HepG2 (cell line): ENCODE results near the gene ISOC2. TPM values are rescaled to one million over a fixed set of nuclear protein-coding genes. Genes with fewer than 3 reads are reported as not detected.
A peak's percentile ranks its signal among the peaks of the same experiment; 100 is the strongest.

Experiments
- ATF3 ChIP-seq: sonication (generic); formaldehyde crosslinking; IDR thresholded peaks from 2 replicates; pipeline ENCODE4 v1.4.0; 2020; ENCODE audit warnings: missing genetic modification reagents
- BRCA1 ChIP-seq: sonication (generic); formaldehyde crosslinking; IDR thresholded peaks from 2 replicates; pipeline ENCODE4 v1.4.0; 2020; ENCODE audit warnings: missing genetic modification reagents
- CSRNP2 ChIP-seq: sonication (generic); formaldehyde crosslinking; conservative IDR thresholded peaks from 2 replicates; pipeline ENCODE4 v1.8.0; 2022; ENCODE audit warnings: low read depth, missing genetic modification reagents
- FOSL1 ChIP-seq: sonication (generic); formaldehyde crosslinking; IDR thresholded peaks from 2 replicates; pipeline ENCODE4 v1.9.0; 2021; ENCODE audit warnings: missing genetic modification reagents, borderline replicate concordance
- FOXA3 ChIP-seq: IDR thresholded peaks from 2 replicates; pipeline ENCODE4 v1.6.1; 2016; ENCODE audit warnings: missing genetic modification reagents, missing compliant biosample characterization
- HIVEP1 ChIP-seq: sonication (generic); formaldehyde crosslinking; IDR thresholded peaks from 2 replicates; pipeline ENCODE4 v1.4.0; 2020; ENCODE audit warnings: mild to moderate bottlenecking, missing genetic modification reagents
- SMAD1 ChIP-seq: sonication (generic); formaldehyde crosslinking; IDR thresholded peaks from 2 replicates; pipeline ENCODE4 v1.4.0; 2020; ENCODE audit warnings: missing genetic modification reagents, low read depth, mild to moderate bottlenecking, borderline replicate concordance
- THAP9 ChIP-seq: sonication (generic); formaldehyde crosslinking; IDR thresholded peaks from 2 replicates; pipeline ENCODE4; 2020; ENCODE audit warnings: missing genetic modification reagents, mild to moderate bottlenecking, borderline replicate concordance
- TMF1 ChIP-seq: sonication (generic); formaldehyde crosslinking; IDR thresholded peaks from 2 replicates; pipeline ENCODE4 v1.8.1; 2022; ENCODE audit warnings: low read depth, missing genetic modification reagents
- ZBTB44 ChIP-seq: sonication (generic); formaldehyde crosslinking; IDR thresholded peaks from 2 replicates; pipeline ENCODE4 v1.4.0; 2020; ENCODE audit warnings: missing genetic modification reagents
- ZBTB46 ChIP-seq: sonication (generic); formaldehyde crosslinking; IDR thresholded peaks from 2 replicates; pipeline ENCODE4 v1.4.0; 2020; ENCODE audit warnings: mild to moderate bottlenecking, missing genetic modification reagents, borderline replicate concordance
- ZC3H4 ChIP-seq: sonication (generic); formaldehyde crosslinking; IDR thresholded peaks from 2 replicates; pipeline ENCODE4 v1.4.0; 2020; ENCODE audit warnings: missing genetic modification reagents, borderline replicate concordance
- ZHX1 ChIP-seq: sonication (generic); formaldehyde crosslinking; IDR thresholded peaks from 2 replicates; pipeline ENCODE4 v1.8.1; 2022; ENCODE audit warnings: low read depth, mild to moderate bottlenecking, missing genetic modification reagents
- ZNF225 ChIP-seq: sonication (generic); formaldehyde crosslinking; IDR thresholded peaks from 2 replicates; pipeline ENCODE4 v1.4.0; 2020; ENCODE audit warnings: mild to moderate bottlenecking, missing genetic modification reagents
- ZNF572 ChIP-seq: sonication (generic); formaldehyde crosslinking; IDR thresholded peaks from 2 replicates; pipeline ENCODE4 v1.5.1; 2020; ENCODE audit warnings: mild to moderate bottlenecking, missing genetic modification reagents
- ZNF720 ChIP-seq: sonication (generic); formaldehyde crosslinking; IDR thresholded peaks from 2 replicates; pipeline ENCODE4 v1.4.0; 2020; ENCODE audit warnings: missing genetic modification reagents
- ZNF782 ChIP-seq: sonication (generic); formaldehyde crosslinking; IDR thresholded peaks from 2 replicates; pipeline ENCODE4 v1.4.0; 2020; ENCODE audit warnings: missing genetic modification reagents, mild to moderate bottlenecking, borderline replicate concordance
- polyA plus RNA-seq, 8 experiments: library from polyadenylated mRNA; depleted of rRNA in 3 of 8; stranded (reverse) in 7 of 8; unstranded in 1 of 8; fragments of >200 nt; fragmentation: Illumina TruSeq in 4 of 8; extraction: Trizol in 4 of 8; gene quantifications; 2 replicates each; pipeline versions ENCODE4 v1.2.1 to v1.2.3, GENCODE V29; 2011 to 2016; ENCODE audit warnings: low read depth in 4 of 8, missing spikeins in 1 of 8, mixed read lengths in 1 of 8; ENCODE audit not compliant: insufficient read depth in 1 of 8
- total RNA-seq, 5 experiments: library from RNA; depleted of rRNA; stranded (reverse); fragments of >200 nt; fragmentation: Illumina TruSeq; extraction: Trizol; gene quantifications; 2 replicates each; pipeline ENCODE4 v1.2.3, GENCODE V29; 2016; ENCODE audit warnings: low read depth in 1 of 5

The ISOC2 gene
- total and polyA plus RNA-seq, 2 of the 13 experiments (the other 11 are each of a cell fraction or from before 2014, with no cell fraction given), result 76.8 to 105 TPM

- TF ChIP-seq FOXA3 (CRISPR knock-in tag), result peak; percentile 56; the same call in 1 of the 2 replicates
- TF ChIP-seq HIVEP1 (CRISPR knock-in tag), result peak; percentile 75; the same call in 1 of the 2 replicates
- no peak for TF ChIP-seq ZBTB44 (CRISPR knock-in tag)
- TF ChIP-seq BRCA1 (CRISPR knock-in tag), result no peak
- TF ChIP-seq ZNF225 (CRISPR knock-in tag), result peak; percentile 91; the same call in 1 of the 2 replicates
- no peak for TF ChIP-seq ZNF572 (CRISPR knock-in tag)
- TF ChIP-seq CSRNP2 (CRISPR knock-in tag), result no peak
- TF ChIP-seq ZC3H4 (CRISPR knock-in tag), result peak; percentile 32; the same call in 1 of the 2 replicates
- TF ChIP-seq ZBTB46, result 0 out of 2 replicates have a peak, but pooled peaks have one; percentile 35
- no peak; the same call in 1 of the 2 replicates for TF ChIP-seq ZNF782
- TF ChIP-seq TMF1 (CRISPR knock-in tag), result peak; percentile 38; the same call in 1 of the 2 replicates
- no peak for TF ChIP-seq ZNF720 (CRISPR knock-in tag)
- 0 out of 2 replicates have a peak, but pooled peaks have one; percentile 28 for TF ChIP-seq ZHX1
- TF ChIP-seq ATF3 (CRISPR knock-in tag), result no peak; the same call in 1 of the 2 replicates
- TF ChIP-seq FOSL1, result no peak
- TF ChIP-seq THAP9 (CRISPR knock-in tag), result peak; percentile 71; the same call in 1 of the 2 replicates
- peak; percentile 87; the same call in 1 of the 2 replicates for TF ChIP-seq SMAD1 (CRISPR knock-in tag)
Measured at GRCh38 chr19:55476100-55476775, 14.8 kb upstream of the ISOC2 start, which contains the start of gene ZNF628 (continued).
